H1 (cell line): Measurements from ENCODE around the gene VPS18. TPM values are rescaled to one million over a fixed set of nuclear protein-coding genes. Genes with fewer than 3 reads are reported as not detected.

Experiments
- EZH2 ChIP-seq: fragments of 200-600 bp; sonication (generic); IDR thresholded peaks from 2 replicates; pipeline ENCODE4 v1.7.1; 2012; ENCODE audit warnings: low read depth, mild to moderate bottlenecking, moderate library complexity, low read length, inconsistent platforms; ENCODE audit not compliant: severe bottlenecking
- FOSL1 ChIP-seq: IDR thresholded peaks from 2 replicates; pipeline ENCODE4 v1.6.1; 2011; ENCODE audit warnings: mild to moderate bottlenecking, low read depth, low read length, moderate library complexity; ENCODE audit not compliant: insufficient read depth
- polyA plus RNA-seq, 7 experiments: library from polyadenylated mRNA; depleted of rRNA in 3 of 7; stranded (reverse) in 5 of 7; unstranded in 2 of 7; fragments of >200 nt in 5 of 7; fragments of 200-250 nt in 2 of 7; gene quantifications; 1 replicate in 5 of 7; 2 replicates in 1 of 7; 4 replicates in 1 of 7; pipeline versions ENCODE4 v1.2.1 to v1.2.3, GENCODE V29; 2011 to 2013; ENCODE audit warnings: missing spikeins in 2 of 7, mixed read lengths in 2 of 7
- total RNA-seq: library from RNA; stranded (reverse); fragmentation: NEBNext Ultra II Directional; extraction: Animal tissue kit (Norgen Biotek cat#: 25700); gene quantifications from 2 replicates; pipeline ENCODE4 v1.2.1, GENCODE V29; 2021

The VPS18 gene
- total and polyA plus RNA-seq, 2 of the 8 experiments (the other 6 are each of a cell fraction or from before 2014, with no cell fraction given): 28.9 to 32.7 TPM

- no peak for TF ChIP-seq FOSL1
- TF ChIP-seq EZH2: peak; percentile 84
Observed at GRCh38 chr15:40929660-40930429, 35.6 kb downstream of the VPS18 start (continued).
